ENCODE results near the gene SIX3.

SIX3 gene

DNA sequence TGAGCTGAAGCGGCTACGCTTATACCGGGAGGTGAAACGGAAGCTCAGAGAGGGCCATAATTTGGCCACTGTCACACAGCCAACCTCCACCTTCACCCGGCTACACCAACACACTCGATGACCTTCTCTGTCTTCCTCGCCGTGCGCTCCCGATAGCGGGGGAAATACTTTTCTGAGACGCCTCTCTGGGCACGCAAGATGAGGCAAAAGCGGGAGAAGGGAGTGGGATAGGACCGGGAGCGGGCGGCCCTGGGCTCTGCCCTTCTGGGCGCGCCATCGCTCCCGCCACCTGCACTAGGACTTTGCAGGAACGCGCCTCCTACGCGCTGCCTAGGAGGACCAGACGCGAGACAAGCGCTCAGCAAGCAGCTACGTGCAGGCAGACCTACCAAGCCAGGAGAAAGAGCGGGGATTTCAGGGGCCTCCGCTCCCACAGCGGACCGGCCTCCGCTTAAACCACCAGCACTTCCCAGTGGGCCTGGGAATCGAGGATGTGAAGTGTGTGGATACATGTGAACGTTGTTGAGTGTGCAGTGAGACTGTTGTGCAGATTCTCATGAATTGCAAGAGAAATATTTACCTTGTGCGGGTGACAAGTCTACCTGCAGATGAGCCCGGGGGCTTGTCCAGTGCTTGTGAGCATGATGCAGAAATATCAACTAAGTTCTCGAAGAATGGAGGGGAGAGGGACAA, 11.4 kb downstream of the SIX3 start:
- TF ChIP-seq GATA2 (IDR thresholded peaks at IDR 0.05; ENCODE audit: low read depth, low read length), result no peak
- TF ChIP-seq GATA3 (IDR thresholded peaks at IDR 0.05; ENCODE audit: low read depth, low read length), result no peak

DNA sequence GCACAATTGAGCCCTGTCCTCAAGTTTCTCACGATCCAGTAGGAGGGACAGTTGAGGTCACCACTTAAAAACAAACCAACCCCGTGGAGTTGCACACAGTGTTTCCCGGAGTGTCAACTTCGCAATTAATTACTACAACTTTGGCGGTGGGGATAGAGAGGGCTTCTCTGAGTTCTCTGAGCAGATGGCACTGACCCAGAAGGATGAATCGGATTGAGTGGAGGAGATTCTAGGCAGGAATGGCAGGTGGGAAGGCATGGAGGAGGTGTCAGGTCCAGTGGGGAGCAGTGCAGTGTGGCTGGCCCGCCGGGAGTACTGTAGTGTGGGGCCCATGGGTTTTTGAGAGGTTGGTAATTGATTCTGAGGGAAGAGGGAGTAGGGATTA, 12.0 kb downstream of the SIX3 start:
- TF ChIP-seq GATA2 (IDR thresholded peaks at IDR 0.05; ENCODE audit: low read depth, low read length) (no peak), GATA3 (IDR thresholded peaks at IDR 0.05; ENCODE audit: low read depth, low read length) (no peak)

DNA sequence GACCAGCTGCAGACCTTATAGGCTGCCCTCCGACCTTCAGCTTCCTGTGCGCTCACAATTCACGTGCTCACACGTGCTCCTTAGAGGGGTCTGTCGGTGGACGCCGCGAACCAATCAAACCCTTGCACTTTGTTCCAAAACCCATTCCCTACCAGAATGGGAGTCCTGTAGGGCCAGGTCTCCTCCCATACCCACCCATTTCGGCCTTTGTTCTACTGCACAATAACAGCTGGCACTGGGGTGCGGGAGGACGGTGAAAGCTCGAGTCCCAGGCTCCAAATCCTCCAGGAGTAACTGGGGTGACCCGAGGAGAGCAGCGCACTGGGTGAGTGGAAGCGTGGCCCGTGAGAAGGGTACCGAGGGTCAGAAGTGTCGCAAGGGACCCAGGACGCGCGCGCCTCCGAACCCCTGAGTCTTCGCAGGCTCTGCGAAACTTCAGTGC, 13.0 kb downstream of the SIX3 start:
- TF ChIP-seq GATA3 (IDR thresholded peaks at IDR 0.05; ENCODE audit: low read depth, low read length) (no peak), GATA2 (IDR thresholded peaks at IDR 0.05; ENCODE audit: low read depth, low read length) (no peak)

DNA sequence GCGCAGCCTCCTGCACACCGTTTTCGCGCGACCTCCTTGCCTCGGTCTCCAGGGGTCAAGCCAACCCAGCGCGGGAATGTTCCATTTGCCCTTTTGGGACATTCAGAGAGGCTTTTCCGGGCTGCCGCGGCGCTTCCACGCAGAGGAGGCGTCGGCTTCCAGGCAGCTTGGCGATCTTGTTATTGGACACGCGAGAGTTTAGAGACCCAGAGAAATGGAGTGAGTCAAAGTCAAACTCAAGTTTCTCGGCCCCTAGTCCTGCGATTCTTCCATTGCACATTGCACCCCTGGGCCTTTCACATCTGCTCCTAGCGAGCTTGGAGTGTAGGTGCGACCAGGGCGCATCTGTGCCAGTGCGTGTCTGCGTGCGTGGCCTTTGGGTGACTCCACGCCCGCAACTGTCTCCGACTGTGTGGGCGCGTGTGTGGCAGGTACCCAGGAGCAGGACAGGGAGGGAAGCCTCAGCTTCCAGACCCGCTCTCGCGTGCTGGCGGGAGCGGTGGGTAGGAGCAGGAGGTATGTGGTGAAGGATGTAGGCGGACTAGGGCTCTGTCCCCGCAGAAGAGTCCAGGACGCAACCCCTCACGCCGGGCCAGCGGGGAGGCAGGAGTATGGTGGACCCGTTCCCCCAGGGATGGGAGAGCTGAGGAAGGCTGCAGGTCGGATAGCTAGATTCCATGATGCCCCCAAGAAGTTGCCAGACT, 13.5 kb downstream of the SIX3 start:
- TF ChIP-seq GATA3 (IDR thresholded peaks at IDR 0.05; ENCODE audit: low read depth, low read length) (no peak), GATA2 (IDR thresholded peaks at IDR 0.05; ENCODE audit: low read depth, low read length) (no peak)

DNA sequence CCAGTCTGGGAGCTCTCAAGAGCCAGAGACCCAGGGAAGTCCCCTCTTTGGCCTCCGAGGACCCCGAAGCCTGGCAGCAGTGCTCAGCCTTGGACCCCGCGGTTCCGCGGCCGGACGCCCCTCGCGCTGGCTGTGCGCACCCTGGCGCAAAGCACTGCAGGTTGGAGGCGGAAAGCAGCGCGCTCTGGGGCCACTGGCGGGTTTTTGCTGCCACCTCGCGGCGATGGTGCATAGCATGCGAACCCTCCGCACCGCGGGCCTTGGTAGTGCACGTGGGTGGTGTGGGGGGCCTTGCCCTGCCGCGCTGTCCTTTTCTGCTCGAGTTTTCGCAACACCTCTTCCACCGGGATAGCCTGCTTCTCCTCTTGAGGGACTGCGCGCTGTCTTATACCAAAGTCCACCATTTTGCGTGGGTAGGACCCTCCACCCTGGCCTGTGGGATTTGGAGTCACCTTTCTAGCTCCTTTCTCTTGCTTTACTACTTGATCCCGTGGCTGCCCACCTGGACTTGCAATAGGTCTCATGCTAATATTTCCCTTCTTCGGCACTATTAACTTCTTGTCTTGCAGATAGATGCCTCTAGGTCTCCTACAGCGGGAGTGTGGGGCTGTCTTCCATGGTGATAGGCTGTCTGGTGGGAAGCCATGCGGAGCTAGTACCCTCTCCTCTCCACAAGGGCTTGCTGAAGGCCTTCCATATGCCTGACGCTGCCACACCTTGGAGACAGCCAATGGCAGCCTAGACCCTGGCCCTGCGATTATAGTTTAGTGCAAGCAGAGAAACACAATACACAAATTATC, 14.3 kb downstream of the SIX3 start:
- TF ChIP-seq GATA2 (IDR thresholded peaks at IDR 0.05; ENCODE audit: low read depth, low read length), result no peak
- no peak for TF ChIP-seq GATA3 (IDR thresholded peaks at IDR 0.05; ENCODE audit: low read depth, low read length)

DNA sequence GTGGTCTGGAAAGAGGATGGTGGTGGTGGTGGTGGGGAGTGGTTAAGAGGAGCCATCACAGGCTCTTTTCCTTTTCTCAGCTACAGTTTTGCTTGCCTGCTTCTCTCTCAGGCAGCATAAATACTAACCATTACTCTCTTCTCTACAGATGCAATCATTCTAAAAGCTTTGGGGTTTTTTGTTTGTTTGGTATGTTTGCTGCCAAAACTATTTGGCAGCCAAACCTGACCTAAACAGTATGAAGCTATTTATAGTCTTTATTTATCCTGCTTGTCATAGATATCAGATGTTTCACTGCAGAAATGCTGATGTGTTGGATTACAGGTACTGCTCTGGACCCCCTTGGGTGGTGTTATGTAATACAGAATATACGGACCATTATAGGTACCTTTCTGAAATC, 15.3 kb downstream of the SIX3 start:
- no peak for TF ChIP-seq GATA3 (IDR thresholded peaks at IDR 0.05; ENCODE audit: low read depth, low read length)
- no peak for TF ChIP-seq GATA2 (IDR thresholded peaks at IDR 0.05; ENCODE audit: low read depth, low read length)

DNA sequence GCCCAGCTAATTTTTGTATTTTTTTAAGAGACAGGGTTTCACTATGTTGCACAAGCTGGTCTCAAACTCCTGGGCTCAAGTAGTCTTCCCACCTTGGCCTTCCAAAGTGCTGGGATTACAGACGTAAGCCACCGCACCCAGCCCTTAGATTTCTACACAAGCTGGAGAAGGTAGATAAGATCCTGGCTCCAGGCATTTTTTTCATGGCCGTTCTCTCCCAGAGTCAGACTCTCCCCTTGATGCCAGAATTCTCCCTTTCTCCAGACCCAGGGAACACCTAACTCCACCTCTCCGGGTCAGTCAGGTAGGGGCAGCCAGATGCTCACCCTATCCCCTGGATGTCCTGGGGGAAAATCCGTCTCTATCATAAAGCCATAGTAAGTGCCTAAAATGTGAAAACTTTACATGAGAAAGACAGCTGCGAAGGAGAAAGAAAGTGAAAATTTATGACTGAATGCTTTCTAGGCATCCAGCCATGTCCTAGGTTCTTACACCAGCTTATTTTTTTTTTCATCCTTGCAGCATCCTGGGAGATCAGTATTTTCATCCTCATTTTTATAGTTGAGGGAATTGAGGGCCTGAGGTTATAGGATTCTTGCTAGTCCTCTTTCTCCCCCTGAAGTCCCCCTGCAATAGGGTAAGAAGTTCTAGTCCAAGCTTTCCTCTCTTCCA, 16.3 kb downstream of the SIX3 start:
- TF ChIP-seq GATA3 (IDR thresholded peaks at IDR 0.05; ENCODE audit: low read depth, low read length) (no peak), GATA2 (IDR thresholded peaks at IDR 0.05; ENCODE audit: low read depth, low read length) (no peak)

DNA sequence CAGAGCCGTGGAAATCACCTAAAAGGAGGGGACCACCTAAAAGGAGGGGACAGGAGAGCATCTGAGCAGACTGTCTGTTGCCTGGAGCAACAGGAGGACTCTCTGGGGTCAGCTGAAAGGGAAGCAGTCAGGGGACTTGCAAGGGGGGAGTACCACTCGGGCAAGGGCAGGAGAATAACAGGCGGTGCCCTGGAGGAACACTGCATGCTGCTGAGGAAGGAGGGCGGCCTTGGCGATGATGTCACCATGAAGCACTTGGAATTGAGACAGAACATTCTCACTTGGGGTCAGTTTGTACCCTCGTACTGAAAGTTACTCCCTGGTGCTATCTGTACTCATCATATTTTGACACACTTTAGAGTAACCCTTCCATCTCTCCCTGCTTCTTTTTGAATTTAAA, 18.4 kb downstream of the SIX3 start:
- TF ChIP-seq GATA3 (IDR thresholded peaks at IDR 0.05; ENCODE audit: low read depth, low read length), result no peak
- no peak for TF ChIP-seq GATA2 (IDR thresholded peaks at IDR 0.05; ENCODE audit: low read depth, low read length)

DNA sequence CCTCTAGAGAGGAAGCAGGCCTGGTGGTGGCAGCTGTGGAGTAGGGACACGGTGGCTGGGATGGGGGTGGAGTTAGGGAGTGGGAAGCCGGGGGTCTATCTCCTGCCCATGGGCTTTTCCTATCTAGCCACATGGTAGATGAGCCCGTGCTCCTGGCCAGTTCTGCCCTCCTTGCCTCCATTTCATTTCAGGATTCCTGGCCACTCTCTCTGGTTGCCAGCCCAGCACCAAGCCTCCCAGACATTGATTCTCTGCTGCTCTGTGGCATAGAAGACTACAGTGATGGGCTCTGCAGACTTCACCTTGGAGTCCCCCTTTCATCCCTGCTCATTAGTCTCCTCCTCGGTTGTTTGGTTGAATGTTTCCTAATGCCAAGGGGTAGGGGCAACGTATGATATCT, 19.4 kb downstream of the SIX3 start:
- TF ChIP-seq GATA3 (IDR thresholded peaks at IDR 0.05; ENCODE audit: low read depth, low read length) (no peak), GATA2 (IDR thresholded peaks at IDR 0.05; ENCODE audit: low read depth, low read length) (no peak)

DNA sequence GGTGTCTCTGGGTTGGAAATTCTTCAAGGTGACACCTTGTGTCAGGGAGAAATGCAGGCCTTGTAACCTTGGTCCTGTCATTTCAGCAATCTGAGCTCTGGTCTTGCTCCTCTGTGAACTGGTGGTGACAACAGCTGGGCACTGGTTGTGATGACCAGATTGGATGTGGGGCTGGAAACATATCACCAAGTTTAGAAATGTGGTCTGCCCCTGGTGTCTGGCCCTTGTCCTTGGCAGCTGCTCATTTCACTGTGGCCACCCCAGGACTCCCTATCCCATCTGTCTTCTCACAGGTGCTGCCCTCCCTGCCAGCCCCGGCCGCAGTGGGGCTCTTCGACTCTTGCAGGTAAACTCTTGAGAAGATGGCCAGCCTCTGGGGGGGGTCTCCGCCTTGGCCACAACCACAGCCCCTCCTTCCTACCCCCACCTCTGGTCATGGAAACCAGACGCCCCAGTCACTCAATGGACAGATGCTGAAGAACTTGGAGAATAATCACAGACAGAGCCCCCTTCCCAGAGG, 20.7 kb downstream of the SIX3 start:
- TF ChIP-seq GATA3 (IDR thresholded peaks at IDR 0.05; ENCODE audit: low read depth, low read length) (no peak), GATA2 (IDR thresholded peaks at IDR 0.05; ENCODE audit: low read depth, low read length) (no peak)

DNA sequence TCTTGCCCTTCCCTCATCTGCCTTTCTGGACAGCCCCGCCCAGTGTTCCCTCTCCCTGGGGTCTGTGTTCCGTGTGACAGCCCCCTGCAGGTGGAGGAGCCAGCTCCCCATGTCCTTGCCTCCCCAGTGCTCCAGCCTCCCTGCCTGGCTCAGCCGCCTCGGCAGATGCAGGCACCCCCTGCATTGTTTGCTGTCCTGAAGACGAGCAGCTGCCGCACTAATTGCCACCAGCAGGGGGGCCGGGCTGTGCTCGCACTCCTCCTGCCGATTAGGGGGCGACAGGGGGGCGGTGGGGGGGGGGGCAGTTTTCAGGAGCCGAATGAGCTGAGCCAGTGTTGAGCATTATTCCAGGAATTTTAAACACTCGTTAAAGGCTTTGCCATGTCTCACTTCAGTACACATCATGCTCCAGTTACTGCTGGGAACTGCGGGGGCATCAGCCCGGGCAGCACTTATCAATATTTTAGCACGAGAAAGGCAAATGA, 23.3 kb downstream of the SIX3 start:
- TF ChIP-seq GATA3 (IDR thresholded peaks at IDR 0.05; ENCODE audit: low read depth, low read length), result no peak
- TF ChIP-seq GATA2 (IDR thresholded peaks at IDR 0.05; ENCODE audit: low read depth, low read length), result no peak

DNA sequence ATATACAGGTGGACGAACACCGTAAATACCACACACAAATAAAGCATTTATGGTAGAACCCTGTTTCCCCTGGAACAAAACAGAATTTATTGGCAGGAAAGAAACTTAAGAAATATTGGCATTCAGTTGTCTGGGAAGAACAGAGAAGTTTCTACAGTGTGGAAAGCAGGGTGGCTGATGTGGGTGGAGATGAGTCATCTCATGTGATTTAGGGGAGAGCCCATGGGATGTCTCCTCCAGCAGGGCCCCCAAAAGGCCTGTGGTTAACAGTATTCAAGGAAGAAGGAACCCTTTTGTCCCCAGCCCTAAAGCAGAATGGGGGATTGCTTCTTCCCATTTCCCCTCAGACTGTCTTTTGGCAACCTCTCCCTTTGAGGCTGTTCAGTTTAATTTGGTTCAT, 24.2 kb downstream of the SIX3 start:
- TF ChIP-seq GATA2 (IDR thresholded peaks at IDR 0.05; ENCODE audit: low read depth, low read length), result no peak
- no peak for TF ChIP-seq GATA3 (IDR thresholded peaks at IDR 0.05; ENCODE audit: low read depth, low read length)

DNA sequence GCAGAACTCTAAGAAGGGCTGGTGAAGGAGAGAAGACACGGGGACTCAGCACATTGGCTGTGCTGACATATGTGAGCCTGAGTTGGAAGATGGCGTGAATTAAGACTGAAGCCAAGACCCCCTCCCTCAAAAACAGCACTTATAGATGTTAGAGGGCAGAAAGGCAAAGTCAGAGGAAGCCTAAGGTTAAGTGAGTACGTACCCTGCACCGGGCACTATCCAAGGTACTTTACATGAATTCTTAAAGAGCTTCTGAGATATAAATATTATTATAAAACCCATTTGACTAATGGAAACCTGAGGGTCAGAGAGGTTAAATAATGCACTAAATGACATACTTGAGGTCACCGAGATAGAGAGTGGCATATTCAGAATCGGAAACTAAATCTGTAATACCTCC, 25.6 kb downstream of the SIX3 start:
- no peak for TF ChIP-seq GATA2 (IDR thresholded peaks at IDR 0.05; ENCODE audit: low read depth, low read length)
